ENCODE data around the gene SLIT3.

SLIT3 gene

GRCh38 chr5:168944004-168944403 is 356.9 kb downstream of the SLIT3 start:
- no peak for DNase-seq

DNA sequence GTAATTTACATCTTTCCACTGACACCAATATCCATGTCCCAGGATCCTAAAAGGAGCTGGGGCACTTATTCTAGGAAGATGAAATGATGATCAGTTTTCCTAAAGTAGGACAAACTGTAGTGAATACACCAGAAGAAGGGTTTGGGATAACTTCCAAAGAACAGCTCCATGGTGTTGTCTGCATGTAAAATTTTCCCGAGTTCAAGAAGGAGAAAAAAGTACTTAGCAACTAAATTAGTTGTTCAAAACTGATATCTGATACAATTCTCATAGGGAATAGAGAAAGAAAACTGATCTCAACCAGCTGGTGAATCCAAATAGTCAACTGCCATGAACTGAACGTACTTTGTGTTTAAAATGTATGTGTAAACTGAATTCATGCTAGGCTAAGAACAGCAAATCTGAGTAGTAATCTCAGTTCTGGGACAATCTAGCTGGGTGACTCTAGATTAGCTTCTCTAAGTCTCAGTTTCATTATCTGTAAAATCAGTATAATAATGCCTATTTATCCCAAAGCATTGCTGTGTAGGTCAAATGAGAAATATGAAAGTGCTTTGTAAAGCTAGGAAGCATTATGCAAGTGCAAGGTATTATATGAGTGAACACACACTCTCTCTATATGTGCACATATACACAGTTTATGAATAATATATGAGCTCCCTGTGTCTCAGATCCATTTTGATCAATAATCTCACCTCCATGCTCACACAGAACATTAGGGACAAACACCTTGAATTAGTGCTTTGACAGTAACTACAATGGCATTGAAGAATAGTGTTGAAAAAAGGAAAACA is 357.7 kb downstream of the SLIT3 start:
- no peak for DNase-seq

DNA sequence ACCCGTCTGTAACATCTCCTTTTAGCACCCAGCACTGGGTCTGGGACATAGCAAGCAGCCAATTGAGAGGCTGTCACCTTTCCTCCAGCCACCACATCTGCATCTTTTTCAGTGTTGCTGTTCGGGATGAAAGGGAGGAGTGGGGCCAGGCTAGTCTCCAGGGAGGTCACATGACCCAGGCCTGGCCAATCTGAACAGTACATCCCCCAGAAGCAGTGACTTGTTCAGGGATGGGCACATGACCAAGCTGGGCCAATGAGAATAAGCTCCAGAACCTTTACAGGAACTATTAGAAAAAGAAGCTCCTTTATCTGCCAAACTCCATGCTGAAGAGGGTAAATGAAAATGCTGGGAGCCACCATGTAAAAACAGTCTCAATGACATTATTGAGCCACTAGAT is 359.0 kb downstream of the SLIT3 start:
- no peak for DNase-seq

- DNase-seq, result no peak
Observed at GRCh38 chr5:168940712-168941111, 360.2 kb downstream of the SLIT3 start.

GRCh38 chr5:168939887-168940544 is 360.9 kb downstream of the SLIT3 start:
- DNase-seq, result no peak

- DNase-seq, result no peak
Observed at GRCh38 chr5:168939156-168939800, 361.7 kb downstream of the SLIT3 start.

GRCh38 chr5:168936511-168936910 is 364.4 kb downstream of the SLIT3 start:
- DNase-seq, result no peak

DNA sequence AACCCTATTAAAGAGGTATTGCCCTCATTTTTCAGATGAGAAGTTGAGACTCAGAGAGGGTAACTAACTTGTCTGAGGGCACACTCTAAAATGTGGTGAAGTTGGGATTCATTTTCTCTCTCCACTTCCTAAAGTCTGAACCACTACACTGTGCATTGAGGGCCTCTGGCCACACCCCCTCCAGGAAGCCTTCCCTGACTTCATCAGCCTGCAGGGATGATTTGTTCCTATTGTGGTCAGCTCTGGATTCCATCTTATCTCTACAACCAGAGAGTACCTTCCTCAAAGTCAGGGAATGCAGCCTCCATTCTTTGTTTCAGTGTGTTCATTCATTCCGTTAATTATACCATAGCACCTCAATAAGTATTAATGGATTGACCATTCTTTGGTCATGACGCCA is 365.8 kb downstream of the SLIT3 start:
- DNase-seq, result no peak

DNA sequence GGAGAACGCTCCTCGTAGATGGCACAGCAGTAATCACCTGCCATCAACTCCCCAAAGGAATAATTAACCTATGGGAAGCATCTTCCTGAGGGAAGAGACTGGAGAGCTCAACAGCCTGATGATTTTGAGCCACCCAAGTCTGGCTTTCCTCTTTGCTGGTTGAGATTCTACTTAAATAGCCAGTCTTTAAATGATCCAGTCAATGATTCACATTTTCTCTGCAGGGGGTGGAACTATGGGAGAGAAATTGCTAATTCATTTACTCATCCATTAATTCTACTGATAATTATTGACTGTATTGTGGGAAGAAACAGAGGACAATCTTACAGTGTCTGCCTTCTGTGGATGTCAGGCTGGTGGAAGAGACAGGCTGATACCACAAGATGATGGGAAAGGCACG is 366.8 kb downstream of the SLIT3 start:
- DNase-seq, result no peak

GRCh38 chr5:168932400-168933189 is 368.3 kb downstream of the SLIT3 start:
- no peak for DNase-seq

DNA sequence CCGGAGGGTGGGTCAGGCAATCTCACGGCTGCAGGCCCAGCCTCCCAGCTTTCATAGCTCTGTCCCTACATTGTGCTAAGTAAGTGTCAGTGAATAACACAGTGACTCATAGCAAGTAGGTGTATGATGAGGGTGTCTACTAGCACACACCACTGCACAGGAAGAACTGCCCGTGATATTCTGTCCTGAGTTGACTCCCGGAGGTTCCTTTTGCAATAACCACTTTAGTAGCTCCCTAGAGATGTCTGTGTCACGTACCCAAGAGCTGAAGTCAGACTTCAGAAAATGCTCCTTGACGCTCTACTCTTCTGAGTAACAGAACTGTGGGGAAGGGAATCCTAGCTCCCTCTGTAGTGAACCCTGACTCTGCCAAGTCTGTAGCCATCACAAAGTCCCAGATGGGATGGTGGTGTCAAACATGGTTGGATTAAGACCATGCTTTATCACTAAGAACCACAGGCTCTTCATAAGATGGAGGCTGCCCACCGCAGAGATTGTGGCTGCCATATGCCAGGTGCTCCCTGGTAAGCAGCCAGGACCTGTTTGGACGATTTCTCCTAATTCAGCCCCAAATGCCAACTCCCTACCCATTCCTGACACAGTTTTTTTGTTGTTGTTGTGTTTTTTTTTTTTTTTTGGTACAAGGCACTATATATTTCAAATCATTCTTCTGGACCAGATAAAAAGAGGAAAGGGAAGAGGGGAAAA is 369.1 kb downstream of the SLIT3 start:
- no peak for DNase-seq

GRCh38 chr5:168929656-168930055 is 371.3 kb downstream of the SLIT3 start:
- DNase-seq, result no peak

DNA sequence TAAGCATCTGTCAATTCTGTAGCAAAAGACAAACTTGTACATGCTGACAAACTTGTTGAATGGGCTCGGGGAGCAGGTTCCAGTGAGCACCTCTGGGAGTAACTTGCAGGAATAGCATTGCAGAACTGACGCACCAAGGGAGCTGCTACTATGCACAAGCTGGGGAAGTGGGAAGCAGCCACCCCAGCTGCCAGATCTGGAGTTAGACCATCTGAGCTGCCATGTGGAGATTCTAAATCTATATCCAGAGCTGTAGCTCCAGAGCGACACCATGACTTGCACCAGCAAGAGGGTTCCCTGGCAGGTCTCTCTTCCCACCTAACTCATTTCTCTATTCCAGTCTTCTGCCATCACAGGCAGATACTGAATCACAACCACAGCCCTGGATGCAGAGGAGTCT is 375.8 kb downstream of the SLIT3 start:
- DNase-seq, result no peak

DNA sequence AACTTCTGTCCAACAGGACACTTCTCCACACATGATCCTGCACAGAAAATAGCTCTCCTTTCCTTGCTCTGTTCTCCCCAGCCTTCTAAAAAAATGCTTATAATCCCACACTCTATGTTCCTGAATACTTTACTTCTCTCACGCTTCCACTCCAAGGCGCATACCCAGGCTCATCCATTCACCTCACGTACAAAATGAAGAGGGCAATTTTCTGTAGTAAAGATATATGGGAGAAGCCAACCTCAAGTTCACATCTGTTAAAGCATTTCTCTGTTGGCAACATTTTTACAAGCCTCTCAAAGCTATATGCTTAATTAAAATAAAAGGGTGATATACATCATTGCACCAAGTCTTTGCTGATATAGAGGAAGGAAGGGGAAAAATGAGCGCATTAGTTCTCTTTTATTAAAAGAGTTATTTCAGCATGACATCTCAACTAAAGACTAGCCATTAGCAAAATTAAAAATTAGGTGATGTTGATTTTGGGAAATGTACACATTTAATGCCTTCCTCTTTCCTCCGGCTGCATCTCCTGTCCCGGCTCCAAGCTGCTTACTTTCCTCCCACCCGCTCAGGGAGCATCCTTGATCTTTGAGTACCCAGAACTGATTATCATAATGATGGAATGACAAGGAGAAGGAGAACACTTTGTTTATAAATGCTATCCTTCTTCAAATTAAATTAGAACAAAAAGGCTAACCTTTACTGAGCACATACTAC is 379.6 kb downstream of the SLIT3 start:
- no peak for DNase-seq

GRCh38 chr5:168920019-168920810 is 380.7 kb downstream of the SLIT3 start:
- DNase-seq, result no peak

- DNase-seq, result no peak
Observed at GRCh38 chr5:168917947-168918600, 382.9 kb downstream of the SLIT3 start.

GRCh38 chr5:168916852-168917251 is 384.1 kb downstream of the SLIT3 start:
- no peak for DNase-seq

DNA sequence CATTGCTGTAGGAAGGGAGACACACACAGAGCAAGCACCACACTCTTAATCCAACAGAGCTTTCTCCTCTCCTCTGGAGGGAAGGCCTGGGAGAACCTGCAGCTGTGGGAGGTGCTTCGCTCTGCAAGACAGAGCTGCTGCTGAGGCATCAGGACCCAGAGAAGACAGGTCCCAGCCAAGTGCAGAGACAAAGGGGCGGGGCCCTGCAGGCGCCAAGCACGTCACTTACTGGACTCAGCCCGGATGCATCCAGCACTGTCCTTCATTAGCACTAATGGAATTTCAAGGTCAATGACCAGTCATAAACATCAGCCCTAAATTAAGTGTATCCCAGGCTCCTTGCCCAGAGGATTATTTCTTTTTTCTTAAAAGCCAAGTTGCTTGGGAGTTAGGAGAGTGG is 384.7 kb downstream of the SLIT3 start:
- no peak for DNase-seq

DNA sequence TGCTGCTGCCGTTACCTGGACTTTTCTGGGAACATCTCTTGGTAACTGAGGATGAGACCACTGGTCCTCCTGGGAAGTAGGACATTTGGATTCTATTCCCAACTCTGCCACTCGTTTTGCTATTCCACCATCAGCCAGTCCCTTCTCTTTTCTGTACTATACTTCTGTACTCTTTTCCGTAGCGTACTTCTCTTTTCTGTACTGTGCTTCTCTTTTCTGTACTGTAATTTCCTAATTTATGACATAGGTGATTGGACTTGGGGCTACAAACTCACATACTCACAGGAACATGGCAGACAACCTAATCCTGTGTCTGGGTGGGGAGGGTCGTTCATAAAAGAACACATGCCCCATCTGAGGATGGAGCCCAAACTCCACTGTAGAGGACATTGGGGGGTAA is 386.4 kb downstream of the SLIT3 start:
- no peak for DNase-seq

DNA sequence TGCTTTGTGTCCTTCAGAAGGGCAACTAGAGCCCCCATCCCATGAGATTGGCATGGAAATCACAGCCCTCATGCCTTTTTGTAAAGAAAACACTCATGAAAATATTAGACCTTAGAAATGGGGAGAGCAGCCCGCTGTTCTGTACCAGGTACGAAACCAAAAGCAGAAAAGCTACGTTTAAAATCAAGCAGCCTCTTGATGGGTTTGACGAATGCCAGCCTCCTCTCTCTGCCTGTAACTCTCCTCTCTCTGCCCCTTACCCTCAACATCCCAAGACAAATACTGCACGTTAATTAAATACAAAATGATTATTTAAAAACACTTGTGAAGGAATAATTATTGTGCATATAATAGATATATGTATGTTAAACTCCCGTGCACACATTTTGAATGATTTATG is 390.1 kb downstream of the SLIT3 start:
- DNase-seq, result no peak

GRCh38 chr5:168908207-168908606 is 392.7 kb downstream of the SLIT3 start:
- DNase-seq, result no peak
